Sigmoid colon (tissue), 7 donors: Measurements from ENCODE around the gene IQGAP2. TPM values are rescaled to one million over a fixed set of nuclear protein-coding genes. Genes with fewer than 3 reads are reported as not detected.
"Not testable (repeated sequence)": the region's sequence is repeated elsewhere in the genome, so short reads cannot be mapped to it uniquely, and the experiment has no call there.

Source experiments
- DNase-seq: peaks from one replicate; pipeline ENCODE4 v3.0.0-alpha.2; 2019
- H3K27ac ChIP-seq, 4 donors: fragments of 200-600 bp; sonication (generic); one replicate each; pipeline ENCODE4 v1.5.1; 2016 to 2019; ENCODE audit warnings: mild to moderate bottlenecking in 1 of 4
- H3K27me3 ChIP-seq, 3 donors: fragments of 200-600 bp; sonication (generic); one replicate each; pipeline ENCODE4 v1.5.1; 2019; ENCODE audit warnings: mild to moderate bottlenecking in 1 of 3
- H3K36me3 ChIP-seq, 4 donors: fragments of 200-600 bp; sonication (generic); one replicate each; pipeline ENCODE4 v1.5.1; 2016 to 2019
- H3K4me1 ChIP-seq, 4 donors: fragments of 200-600 bp; sonication (generic); one replicate each; pipeline ENCODE4 v1.5.1; 2017 to 2019
- H3K4me3 ChIP-seq, 4 donors: fragments of 200-600 bp; sonication (generic); one replicate each; pipeline ENCODE4 v1.5.1; 2017 to 2019; ENCODE audit warnings: mild to moderate bottlenecking in 2 of 4, moderate library complexity in 1 of 4
- H3K9me3 ChIP-seq, 4 donors: fragments of 200-600 bp in 3 of 4; sonication (generic) in 3 of 4; one replicate each; pipeline versions ENCODE4 v1.5.1 to v1.6.1; 2013 to 2019
- CTCF ChIP-seq, 4 experiments: fragments of 450-650 bp in 3 of 4; fragments of 200-600 bp in 1 of 4; IDR thresholded peaks; one replicate each; pipeline ENCODE4 v1.5.1; 2016 to 2019; ENCODE audit warnings: antibody characterized with exemption in 4 of 4, mild to moderate bottlenecking in 3 of 4, moderate library complexity in 2 of 4
- EP300 ChIP-seq, 4 donors: sonication (generic); formaldehyde crosslinking; IDR thresholded peaks; one replicate each; pipeline ENCODE4 v1.6.1; 2017; ENCODE audit warnings: antibody characterized with exemption in 4 of 4
- POLR2A ChIP-seq, 2 donors: fragments of 450-650 bp; IDR thresholded peaks; one replicate each; pipeline ENCODE4 v1.6.1; 2016; ENCODE audit warnings: antibody characterized with exemption in 2 of 2, mild to moderate bottlenecking in 2 of 2, moderate library complexity in 2 of 2
- POLR2AphosphoS5 ChIP-seq, 4 donors: sonication (generic); formaldehyde crosslinking; IDR thresholded peaks; one replicate each; pipeline ENCODE4 v1.6.1; 2017; ENCODE audit warnings: antibody characterized with exemption in 4 of 4
- WGBS, 2 donors: extraction: QIAGEN DNeasy Blood & Tissue Kit; methylation state at CpG; one replicate each; pipeline ENCODE4 v1.1.7; 2013; 5-methylcytosine and 5-hydroxymethylcytosine counted together
- intact Hi-C: fragments of 100-400 bp; cut with DNase I; formaldehyde crosslinking; loops from one replicate; pipeline ENCODE4 v1.15.1; 2023
- polyA plus RNA-seq, 3 donors: library from polyadenylated mRNA; stranded (reverse); fragments of 200-250 nt; gene quantifications; one replicate each; pipeline ENCODE4 v1.2.3, GENCODE V29; 2013
- total RNA-seq, 4 donors: library from RNA; depleted of rRNA; stranded (reverse); fragments of >200 nt; gene quantifications; one replicate each; pipeline ENCODE4 v1.1.0, GENCODE V29; 2016
- donor health status: healthy with polysubstance abuse.
- donor health status: Bipolar disorder and iron deficiency.
- donor health status: healthy.

Gene IQGAP2
- total and polyA plus RNA-seq, 7 donors: 15.0 to 85.3 (median 24.6) TPM

- Histone ChIP-seq H3K36me3 (no peaks in the 10 kb centered on the region), H3K4me1 (no peaks in the 10 kb centered on the region), H3K4me3 (no peak overlapping the region), H3K27ac (no peak overlapping the region), H3K27me3 (no peaks in the 10 kb centered on the region), H3K9me3 (no peaks in the 10 kb centered on the region)
- TF ChIP-seq POLR2AphosphoS5 (IDR thresholded peaks at IDR 0.05) (no peak), CTCF (IDR thresholded peaks at IDR 0.05) (no peak), POLR2A (IDR thresholded peaks at IDR 0.05) (no peak), EP300 (IDR thresholded peaks at IDR 0.05) (no peak)
- DNase-seq: no peak
- 91 to 94% methylated on average over 2 of the region's 2 CpGs for WGBS, 2 donors
- intact Hi-C loops: no loop called here
Observed at GRCh38 chr5:76598531-76598930, 195.4 kb downstream of the IQGAP2 start.

- no peaks in the 10 kb centered on the region for H3K4me1 ChIP-seq
- intact Hi-C loops: loop anchor here (2.0 to 5.0 kb wide), 2 partner anchors 42 to 174 kb away; no protein-coding TSS in a partner anchor
Observed at GRCh38 chr5:76600716-76601115, 197.6 kb downstream of the IQGAP2 start.

GRCh38 chr5:76601470-76601869 lies 198.4 kb downstream of the IQGAP2 start:
- 18 to 29% methylated on average over 3 of the region's 3 CpGs for WGBS, 2 donors
- H3K27ac ChIP-seq: no peak overlapping the region
- TF ChIP-seq EP300 (IDR thresholded peaks at IDR 0.05) (no peak), CTCF (IDR thresholded peaks at IDR 0.05) (peak in 3 of 4 experiments; percentile 50 to 66 (median 52)), POLR2AphosphoS5 (IDR thresholded peaks at IDR 0.05) (no peak)
- H3K9me3 ChIP-seq: no peaks in the 10 kb centered on the region
- H3K27me3 ChIP-seq: no peaks in the 10 kb centered on the region
- no peak overlapping the region for H3K4me3 ChIP-seq
- no peaks in the 10 kb centered on the region for H3K4me1 ChIP-seq
- H3K36me3 ChIP-seq: no peaks in the 10 kb centered on the region
- intact Hi-C loops: loop anchor here (2.0 to 5.0 kb wide), 2 partner anchors 41 to 173 kb away; no protein-coding TSS in a partner anchor
- no peak for DNase-seq

More at GRCh38 chr5:76600716-76601115, 197.6 kb downstream of the IQGAP2 start:
- TF ChIP-seq POLR2AphosphoS5 (IDR thresholded peaks at IDR 0.05) (no peak), CTCF (IDR thresholded peaks at IDR 0.05) (no peak)
- DNase-seq: no peak
- Histone ChIP-seq H3K36me3 (no peaks in the 10 kb centered on the region), H3K27ac (no peak overlapping the region), H3K27me3 (no peaks in the 10 kb centered on the region), H3K4me3 (no peak overlapping the region), H3K9me3 (no peaks in the 10 kb centered on the region)
- 76 to 78% methylated on average over 4 of the region's 4 CpGs for WGBS, 2 donors

GRCh38 chr5:76602094-76602726 lies 199.1 kb downstream of the IQGAP2 start:
- peaks cover 0 to 5% (median 0%) of the 10 kb centered on the region in 4 donors for H3K4me1 ChIP-seq
- no peaks in the 10 kb centered on the region for H3K27me3 ChIP-seq
- WGBS, 2 donors: 88 to 91% methylated on average over 2 of the region's 2 CpGs
- no peak overlapping the region for H3K27ac ChIP-seq
- TF ChIP-seq CTCF (IDR thresholded peaks at IDR 0.05) (no peak), POLR2AphosphoS5 (IDR thresholded peaks at IDR 0.05) (no peak), POLR2A (IDR thresholded peaks at IDR 0.05) (no peak), EP300 (IDR thresholded peaks at IDR 0.05) (no peak)
- no peak overlapping the region for H3K4me3 ChIP-seq
- H3K36me3 ChIP-seq: no peaks in the 10 kb centered on the region
- no peaks in the 10 kb centered on the region for H3K9me3 ChIP-seq
- no peak for DNase-seq
- intact Hi-C loops: loop anchor here (5.0 kb wide), 1 partner anchor 40 kb away; no protein-coding TSS in a partner anchor

GRCh38 chr5:76603991-76604390 lies 200.9 kb downstream of the IQGAP2 start:
- not testable (repeated sequence) for H3K36me3 ChIP-seq, H3K27ac ChIP-seq, H3K4me1 ChIP-seq, H3K4me3 ChIP-seq, DNase-seq, H3K27me3 ChIP-seq, H3K9me3 ChIP-seq
- 83 to 88% methylated on average over 1 of the region's 1 CpG for WGBS, 2 donors
- intact Hi-C loops: loop anchor here (5.0 kb wide), 1 partner anchor 38 kb away; no protein-coding TSS in a partner anchor
